ENCODE measurements around the gene HERPUD1. TPM values are rescaled to one million over a fixed set of nuclear protein-coding genes. Genes with fewer than 3 reads are reported as not detected.

Gene HERPUD1
- total and polyA plus RNA-seq, 12 donors = 26.4 to 570 (median 209) TPM

GRCh38 chr16:56974549-56975300 is 42.8 kb downstream of the HERPUD1 start:
- WGBS, 4 donors = 78 to 88% (median 85%) methylated on average over 9 of the region's 9 CpGs
- intact Hi-C loops (cut with DNase I) = no loop called here
- Histone ChIP-seq H3K27me3 (no peaks in the 10 kb centered on the region), H3K4me1 (replicated peaks in 1 of 2) (no peaks in the 10 kb centered on the region), H3K36me3 (replicated peaks in 1 of 2) (no peaks in the 10 kb centered on the region), H3K9me3 (replicated peaks in 1 of 3) (no peaks in the 10 kb centered on the region), H3K27ac (no peak overlapping the region), H3K4me3 (no peak overlapping the region)
- no peak for TF ChIP-seq POLR2A (IDR thresholded peaks at IDR 0.05)
- TF ChIP-seq CTCF (IDR thresholded peaks at IDR 0.05) = no peak
- DNase-seq = no peak

GRCh38 chr16:56975714-56976113 is 43.8 kb downstream of the HERPUD1 start:
- no peak overlapping the region for H3K4me3 ChIP-seq
- WGBS, 4 donors = 86 to 90% (median 88%) methylated on average over 10 of the region's 10 CpGs
- H3K27me3 ChIP-seq = no peaks in the 10 kb centered on the region
- no peaks in the 10 kb centered on the region for H3K4me1 ChIP-seq (replicated peaks in 1 of 2)
- TF ChIP-seq CTCF (IDR thresholded peaks at IDR 0.05) = no peak
- TF ChIP-seq POLR2A (IDR thresholded peaks at IDR 0.05) = no peak
- no peak for DNase-seq
- H3K9me3 ChIP-seq (replicated peaks in 1 of 3) = no peaks in the 10 kb centered on the region
- intact Hi-C loops (cut with DNase I) = no loop called here
- no peak overlapping the region for H3K27ac ChIP-seq
- no peaks in the 10 kb centered on the region for H3K36me3 ChIP-seq (replicated peaks in 1 of 2)

- no peaks in the 10 kb centered on the region for H3K4me1 ChIP-seq (replicated peaks in 1 of 2)
- WGBS, 4 donors = 83 to 95% (median 85%) methylated on average over 6 of the region's 6 CpGs
- DNase-seq = no peak
Observed at GRCh38 chr16:56977216-56977615, 45.3 kb downstream of the HERPUD1 start.

GRCh38 chr16:56977823-56978430 is 46.0 kb downstream of the HERPUD1 start:
- no peak for TF ChIP-seq CTCF (IDR thresholded peaks at IDR 0.05)
- no peak for TF ChIP-seq POLR2A (IDR thresholded peaks at IDR 0.05)
- WGBS, 4 donors = 86 to 92% (median 88%) methylated on average over 5 to 11 of the region's 11 CpGs

More at GRCh38 chr16:56977216-56977615, 45.3 kb downstream of the HERPUD1 start:
- H3K36me3 ChIP-seq (replicated peaks in 1 of 2) = no peaks in the 10 kb centered on the region
- H3K9me3 ChIP-seq (replicated peaks in 1 of 3) = no peaks in the 10 kb centered on the region
- no peaks in the 10 kb centered on the region for H3K27me3 ChIP-seq
- no peak overlapping the region for H3K27ac ChIP-seq
- intact Hi-C loops (cut with DNase I) = no loop called here
- TF ChIP-seq CTCF (IDR thresholded peaks at IDR 0.05) (no peak), POLR2A (IDR thresholded peaks at IDR 0.05) (no peak)
- H3K4me3 ChIP-seq = no peak overlapping the region

More at GRCh38 chr16:56977823-56978430, 46.0 kb downstream of the HERPUD1 start:
- intact Hi-C loops (cut with DNase I) = no loop called here
- Histone ChIP-seq H3K4me1 (replicated peaks in 1 of 2) (no peaks in the 10 kb centered on the region), H3K27ac (no peak overlapping the region), H3K4me3 (no peak overlapping the region), H3K9me3 (replicated peaks in 1 of 3) (no peaks in the 10 kb centered on the region), H3K27me3 (no peaks in the 10 kb centered on the region), H3K36me3 (replicated peaks in 1 of 2) (no peaks in the 10 kb centered on the region)
- no peak for DNase-seq

Measured in adrenal gland (tissue), 12 donors.